NB4 (cell line): ENCODE measurements around the gene NKD1.

Experiments
- CTCF ChIP-seq: IDR thresholded peaks from one replicate; pipeline ENCODE4 v1.5.1; 2012; ENCODE audit warnings: low read depth, low read length
- POLR2A ChIP-seq: IDR thresholded peaks from 2 replicates; pipeline ENCODE4 v1.6.1; 2011; ENCODE audit warnings: mild to moderate bottlenecking; ENCODE audit not compliant: insufficient read length; ENCODE audit errors: extremely low read depth

GRCh38 chr16:50526796-50527195 is 21.4 kb upstream of the NKD1 start:
- no peak for TF ChIP-seq CTCF
- no peak for TF ChIP-seq POLR2A
